Bone marrow (tissue), 2 donors: Measurements from ENCODE around the gene PSMB7.

ENCODE experiments used
- DNase-seq, 2 donors: peaks; one replicate each; lab custom pipeline; 2025; lab: John Stamatoyannopoulos, UW

PSMB7 gene

DNA sequence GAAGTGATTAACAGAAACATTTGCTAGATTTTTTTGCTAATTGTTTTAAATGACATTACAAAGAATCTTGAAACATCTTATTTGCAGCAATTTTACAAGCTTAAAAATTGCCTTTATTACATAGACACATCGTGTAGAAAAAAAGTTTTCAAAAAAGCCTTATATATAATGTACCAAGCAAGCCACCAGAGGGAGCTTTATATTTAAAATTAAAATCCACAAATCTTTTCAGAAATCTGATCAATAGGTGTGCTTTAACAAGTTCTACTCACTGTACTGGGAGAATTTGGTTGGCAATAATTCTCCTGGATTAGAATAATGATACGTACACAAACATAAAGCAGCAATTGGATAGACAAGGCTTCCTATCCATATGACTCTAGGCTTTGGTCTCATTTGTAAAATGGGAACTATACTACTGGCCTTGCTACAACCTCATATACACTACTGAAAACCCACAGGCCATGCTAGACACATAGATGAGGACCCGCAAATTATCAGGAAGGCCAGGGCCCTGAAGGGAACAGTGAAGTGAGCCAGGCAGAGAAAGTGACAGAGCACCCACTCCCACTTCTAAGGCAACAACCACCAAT lies 4.8 kb downstream of the PSMB7 start:
- DNase-seq: no peak

DNA sequence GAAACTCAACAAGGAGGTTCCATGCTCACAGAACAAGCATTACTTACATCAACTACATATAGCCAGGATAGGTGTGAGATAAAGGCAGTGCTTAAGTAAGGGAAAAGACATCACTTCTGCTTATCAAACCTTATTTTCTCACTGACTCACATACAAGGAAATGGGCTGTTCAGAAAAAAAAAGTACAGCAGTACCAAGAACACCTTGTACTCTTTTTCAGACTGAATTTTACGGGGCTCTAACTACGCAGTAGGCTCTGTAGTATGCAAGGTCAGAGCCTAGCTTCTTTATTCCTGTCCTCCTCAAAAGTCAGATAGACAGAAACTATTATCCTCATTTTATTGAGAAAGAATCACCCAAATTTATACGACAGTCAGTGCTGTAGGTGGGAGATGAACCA lies 5.8 kb downstream of the PSMB7 start:
- no peak for DNase-seq

DNA sequence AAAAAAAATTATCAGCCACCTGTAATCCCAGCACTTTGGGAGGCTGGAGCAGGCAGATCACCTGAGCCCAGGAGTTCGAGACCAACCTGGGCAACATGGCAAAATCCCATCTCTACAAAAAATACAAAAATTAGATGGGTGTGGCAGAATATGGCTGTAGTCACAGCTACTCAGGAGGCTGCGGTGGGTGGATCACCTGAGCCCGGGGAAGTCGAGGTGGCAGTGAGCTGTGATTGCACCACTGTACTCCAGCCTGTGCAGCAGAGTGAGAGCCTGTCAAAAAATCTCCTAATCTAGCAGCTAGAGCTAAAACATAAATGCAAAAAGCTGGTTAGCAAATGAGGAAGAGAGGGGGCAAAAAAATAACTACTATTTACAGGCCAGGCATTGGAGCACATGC lies 12.0 kb downstream of the PSMB7 start:
- DNase-seq: no peak

DNA sequence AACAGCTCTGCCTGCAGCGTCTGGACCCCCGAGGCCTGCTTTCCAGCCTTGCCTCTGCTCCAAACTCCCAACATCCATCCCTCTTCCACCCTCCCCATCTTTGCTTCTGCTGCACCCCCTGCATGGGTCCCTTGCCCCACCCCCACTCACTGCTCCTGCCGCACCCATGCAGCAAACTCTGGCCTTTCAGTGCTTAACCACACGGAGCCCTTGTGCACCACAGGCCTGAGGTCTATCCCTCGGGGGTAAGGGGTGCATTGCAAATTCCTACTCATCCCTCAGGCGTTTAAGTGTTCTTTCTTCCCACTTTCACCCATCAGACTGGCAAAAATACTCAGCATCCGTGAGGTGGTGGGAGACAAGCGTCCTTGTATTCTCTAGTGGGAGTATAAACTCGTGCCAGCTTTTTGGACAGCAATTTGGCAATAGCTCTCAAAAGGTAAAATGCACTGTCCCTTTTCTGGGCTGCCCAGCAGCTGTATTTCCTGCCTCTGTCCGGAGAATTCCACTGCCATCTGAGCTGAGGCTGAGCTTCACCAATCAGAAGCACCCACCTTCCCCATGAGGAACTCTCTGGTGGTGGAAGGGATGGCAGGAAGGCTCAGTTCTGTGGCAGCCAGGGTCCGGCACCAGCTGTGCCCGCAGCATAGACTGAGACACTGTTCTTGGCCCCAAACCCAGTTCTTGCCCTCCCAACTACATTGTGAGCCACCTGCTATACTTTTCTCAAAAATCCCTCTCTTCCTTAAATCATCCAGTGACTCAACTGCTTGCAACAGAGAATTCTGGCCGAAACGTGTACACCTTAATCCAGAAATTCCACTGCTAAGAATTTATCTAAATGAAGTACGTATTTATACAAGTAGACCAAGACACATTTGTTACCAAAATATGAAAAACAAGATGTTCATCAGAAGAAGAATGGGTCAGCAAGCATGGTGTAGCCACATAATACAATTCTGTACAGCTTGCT lies 15.0 kb downstream of the PSMB7 start:
- DNase-seq: no peak

DNA sequence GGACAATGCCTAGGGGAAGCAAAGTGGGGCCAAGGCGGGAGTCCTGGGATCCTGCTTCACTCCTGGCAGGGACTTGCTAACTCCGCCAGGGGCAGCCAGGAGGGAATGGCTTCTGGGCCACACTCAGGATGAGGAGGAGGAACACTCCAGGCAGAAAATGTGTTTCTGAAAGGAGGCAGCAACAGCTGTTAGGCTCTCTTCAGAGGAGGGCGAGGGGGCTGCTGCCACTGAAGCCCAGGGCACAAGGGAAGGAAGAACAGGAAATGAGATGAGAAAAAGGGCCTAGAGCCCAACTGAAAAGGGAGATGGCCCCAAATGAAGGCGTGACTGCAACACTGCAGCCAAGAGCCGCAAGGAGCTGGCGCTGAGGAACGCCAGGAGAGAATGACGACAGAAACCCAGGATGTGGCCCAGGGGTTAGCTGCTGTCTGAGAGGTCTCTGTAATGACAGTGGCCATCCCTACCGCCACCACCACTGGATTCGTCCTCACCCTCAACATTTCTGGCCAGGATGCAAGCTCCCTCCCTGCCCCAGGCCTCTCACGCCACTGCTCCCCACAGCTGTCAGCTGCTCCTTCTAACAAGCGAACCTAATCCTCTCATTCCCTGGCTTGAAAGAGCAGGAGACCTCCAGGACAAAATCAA lies 15.8 kb downstream of the PSMB7 start:
- DNase-seq: no peak

DNA sequence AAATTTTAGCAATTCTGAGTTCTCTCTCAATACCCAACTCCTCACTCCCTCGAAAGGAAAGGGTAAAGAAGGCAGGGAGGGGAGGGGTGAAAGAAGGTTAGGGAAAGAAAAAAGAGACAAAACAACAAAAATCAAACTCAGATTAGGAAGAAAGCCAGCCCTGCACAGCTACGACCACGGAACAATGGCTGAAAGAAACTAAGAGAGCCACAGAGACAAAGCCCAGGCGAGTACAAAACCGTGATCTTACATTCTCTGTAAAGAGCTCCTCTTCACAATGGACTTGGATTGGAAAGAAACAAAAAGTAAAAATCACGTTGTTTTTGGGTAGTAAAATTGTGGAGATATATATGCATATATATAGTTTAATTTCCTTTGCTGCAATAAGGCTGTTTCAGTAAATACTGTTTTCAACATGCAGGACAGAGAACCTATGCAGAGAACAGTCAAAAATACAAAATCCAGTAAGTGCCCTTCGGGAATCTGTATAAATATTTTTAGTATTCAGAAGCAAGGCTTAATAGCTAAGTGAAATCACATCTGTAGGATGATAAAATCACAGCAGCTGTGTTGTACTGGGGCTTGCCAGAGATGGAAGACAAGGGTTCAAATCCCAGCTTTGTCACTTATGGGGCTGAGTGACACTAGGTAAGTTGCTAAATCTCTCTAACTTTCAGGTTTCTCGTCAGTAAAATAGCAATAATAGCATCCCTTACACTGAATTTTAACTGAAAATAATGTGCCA lies 16.9 kb downstream of the PSMB7 start:
- no peak for DNase-seq

DNA sequence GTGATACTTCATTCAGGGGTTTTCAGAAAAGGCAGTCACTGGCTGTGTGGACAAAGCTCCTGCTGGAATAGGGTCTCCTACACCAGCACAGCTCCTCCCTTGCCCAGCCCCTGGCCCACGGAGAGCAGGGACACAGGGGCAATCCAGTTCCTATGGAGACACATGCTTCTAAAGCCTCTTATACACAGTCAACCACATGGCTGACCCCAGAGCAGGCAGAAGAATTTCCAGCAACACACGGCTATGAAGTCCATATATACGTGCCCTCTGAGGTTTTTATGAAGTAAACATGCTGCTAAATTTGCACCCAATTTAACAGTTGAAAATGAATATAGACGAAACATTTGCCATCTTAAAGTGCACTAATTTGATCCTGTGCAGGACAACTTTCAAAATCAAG lies 19.4 kb downstream of the PSMB7 start:
- no peak for DNase-seq

DNA sequence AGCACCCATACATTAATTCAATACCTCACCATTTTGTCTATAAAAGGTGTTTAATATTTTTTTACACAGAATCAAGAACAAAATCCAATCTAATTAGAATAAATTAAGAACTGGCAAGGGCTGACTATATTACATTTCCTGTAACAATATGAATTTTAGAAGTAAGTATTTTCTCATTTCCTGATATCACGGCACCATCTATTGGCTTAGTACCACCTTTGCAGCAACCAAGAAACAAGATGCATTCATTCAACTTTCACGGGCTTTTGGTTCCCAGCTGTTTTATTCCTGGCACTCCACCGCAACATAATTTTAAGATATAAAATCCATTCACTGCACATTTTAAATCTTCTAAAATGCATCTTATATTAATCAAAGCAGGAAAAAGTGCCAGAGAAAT lies 20.6 kb downstream of the PSMB7 start:
- DNase-seq: no peak

DNA sequence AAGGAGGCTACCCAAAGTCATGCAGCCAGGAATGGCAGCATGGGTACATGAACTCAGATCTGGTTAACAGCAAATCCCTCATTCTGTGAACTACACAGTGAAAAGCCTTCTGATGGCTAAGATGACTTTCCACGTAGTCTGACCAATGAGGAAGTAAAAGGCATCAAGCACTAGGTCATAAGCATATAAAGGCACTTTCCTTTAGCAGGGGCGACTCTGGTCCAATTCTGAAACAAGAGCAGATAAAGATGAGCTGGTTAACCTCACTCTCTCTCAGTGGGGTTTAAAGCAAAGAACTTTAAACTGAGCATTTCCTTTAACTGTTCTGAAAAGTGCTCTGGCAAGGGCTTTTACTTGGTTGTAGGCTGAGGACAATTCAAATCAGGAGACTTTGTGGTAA lies 21.1 kb downstream of the PSMB7 start:
- no peak for DNase-seq

DNA sequence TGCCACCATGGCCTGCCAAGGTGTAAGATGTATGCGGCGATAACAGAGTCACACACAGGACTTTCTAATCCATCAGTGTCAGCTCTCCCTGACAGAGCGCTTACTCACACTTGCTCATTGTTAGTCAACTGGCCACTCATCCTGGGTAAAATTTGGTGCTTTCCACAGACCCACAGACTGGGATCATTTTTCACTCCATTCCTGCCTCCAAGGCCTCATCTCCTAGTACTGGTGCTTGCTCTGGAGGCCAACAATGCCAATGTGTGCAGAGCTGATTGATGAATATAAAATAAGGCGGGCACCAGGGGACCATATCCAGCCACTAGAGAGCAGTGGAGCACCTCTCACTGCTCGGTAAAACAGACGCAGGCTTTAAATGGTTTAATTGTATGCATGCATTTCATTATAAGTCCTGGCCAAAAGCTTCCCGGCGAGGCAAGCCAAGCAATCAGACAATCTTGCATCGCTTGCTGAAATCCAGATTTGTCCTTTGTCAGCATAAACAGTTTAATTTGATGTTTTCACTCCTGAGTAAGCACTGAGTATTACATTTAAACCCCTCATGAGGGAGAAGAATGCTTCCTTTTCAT lies 22.3 kb downstream of the PSMB7 start:
- no peak for DNase-seq

DNA sequence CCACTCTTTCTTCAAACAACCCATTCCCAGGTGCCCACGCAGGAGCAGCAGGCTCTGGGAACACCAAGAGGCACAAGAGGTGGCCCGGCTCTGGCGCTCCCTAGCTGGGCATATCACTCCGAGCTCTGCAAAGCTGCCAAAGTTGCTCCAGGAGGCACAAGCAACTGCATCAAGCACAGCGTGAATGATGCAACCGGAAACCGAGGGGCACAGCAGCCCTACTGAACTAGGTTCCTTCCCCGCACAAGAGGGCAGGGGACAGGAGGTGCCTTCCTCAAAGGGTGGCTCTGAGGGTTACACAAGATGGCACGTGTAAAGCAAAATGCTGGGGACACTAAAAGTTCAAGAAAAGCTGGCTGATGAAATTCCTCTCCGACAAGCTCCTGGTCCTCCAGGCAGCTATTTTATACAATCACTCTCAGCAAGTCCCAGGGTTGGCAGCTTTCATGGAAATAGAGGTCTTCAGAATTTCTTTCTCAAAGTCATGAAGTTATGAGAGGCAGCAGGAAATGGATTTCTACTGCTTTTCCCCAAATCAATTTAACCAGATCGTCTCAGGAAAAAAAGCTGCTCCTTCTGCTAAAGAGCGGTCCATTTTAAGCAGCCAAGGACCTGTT lies 22.9 kb downstream of the PSMB7 start:
- peak in 1 of 2 donors; percentile 10 for DNase-seq

DNA sequence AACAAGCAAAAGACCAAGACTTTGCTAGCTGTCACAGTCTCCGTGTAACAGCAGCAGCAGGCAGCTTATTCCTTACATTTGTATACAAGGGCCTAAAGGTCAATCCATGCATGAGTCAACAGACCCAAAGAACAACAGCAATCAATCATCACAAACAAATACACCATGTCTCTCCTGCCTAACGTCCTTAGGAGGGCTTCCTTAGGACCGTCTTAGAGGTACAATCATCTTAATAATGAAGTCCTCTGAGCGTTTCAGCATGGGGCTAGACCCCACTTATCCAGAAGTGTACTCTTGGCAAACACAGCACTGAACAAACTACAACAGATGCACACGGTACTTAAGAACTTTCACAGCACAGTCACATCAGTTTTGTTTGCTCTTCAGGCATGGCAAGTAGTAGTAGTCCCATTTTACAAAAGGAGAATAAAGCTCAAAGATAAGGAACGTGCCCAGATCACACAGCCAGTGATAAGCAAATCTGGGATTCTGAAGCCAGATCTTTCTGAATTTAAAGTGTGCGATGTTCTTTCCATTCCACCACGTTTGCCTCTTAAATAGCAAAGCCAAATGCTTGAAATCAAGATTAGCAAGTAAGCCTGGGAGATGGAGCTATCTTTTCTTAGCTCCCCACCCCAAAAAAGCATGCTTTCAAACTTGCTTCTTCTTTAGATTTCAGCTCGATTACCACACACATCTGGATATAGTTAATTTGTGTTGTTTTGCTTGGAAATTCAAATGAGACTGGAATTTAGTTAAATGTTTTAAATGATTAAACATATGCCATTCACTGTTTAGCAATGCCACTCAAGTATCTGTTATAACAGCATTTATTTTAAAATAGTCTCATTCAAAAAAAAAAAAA lies 24.2 kb downstream of the PSMB7 start:
- DNase-seq: no peak

DNA sequence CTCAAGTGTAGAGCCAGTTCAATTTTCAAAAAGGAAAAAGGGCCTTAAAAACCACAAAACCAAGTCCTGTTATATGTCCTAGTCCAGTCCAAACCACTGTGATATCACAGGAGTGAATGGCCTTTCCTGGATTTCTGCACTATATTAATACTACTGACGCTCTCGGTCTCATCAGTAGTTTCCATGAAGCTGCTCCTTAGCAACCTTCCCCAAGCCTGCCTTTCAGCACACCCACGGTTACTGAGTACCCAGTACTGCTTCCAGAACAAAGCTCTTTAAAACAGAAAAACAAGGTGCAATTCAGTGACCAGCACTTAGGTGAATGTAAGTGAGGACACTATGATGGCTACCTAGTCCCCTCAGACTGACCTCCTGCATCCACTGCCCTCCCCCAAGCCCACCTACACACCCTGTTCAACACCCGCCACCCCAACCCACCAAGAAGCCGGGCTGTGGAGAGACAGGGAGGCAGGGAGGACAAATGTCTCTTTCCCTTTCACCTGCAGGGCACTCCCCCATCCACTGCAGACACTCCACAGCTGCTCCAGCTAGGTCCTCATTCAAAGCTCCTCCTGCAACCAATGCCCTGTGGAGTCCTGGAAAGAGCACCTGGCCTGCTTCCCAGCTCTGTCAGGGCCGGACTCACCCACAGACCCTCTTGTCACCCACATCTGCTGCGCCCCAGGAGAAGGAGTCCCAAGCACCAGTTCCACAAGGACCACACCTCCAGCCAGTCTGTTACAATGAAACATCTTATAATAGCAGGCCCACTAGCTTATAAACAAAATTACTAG lies 25.9 kb downstream of the PSMB7 start:
- DNase-seq: no peak

DNA sequence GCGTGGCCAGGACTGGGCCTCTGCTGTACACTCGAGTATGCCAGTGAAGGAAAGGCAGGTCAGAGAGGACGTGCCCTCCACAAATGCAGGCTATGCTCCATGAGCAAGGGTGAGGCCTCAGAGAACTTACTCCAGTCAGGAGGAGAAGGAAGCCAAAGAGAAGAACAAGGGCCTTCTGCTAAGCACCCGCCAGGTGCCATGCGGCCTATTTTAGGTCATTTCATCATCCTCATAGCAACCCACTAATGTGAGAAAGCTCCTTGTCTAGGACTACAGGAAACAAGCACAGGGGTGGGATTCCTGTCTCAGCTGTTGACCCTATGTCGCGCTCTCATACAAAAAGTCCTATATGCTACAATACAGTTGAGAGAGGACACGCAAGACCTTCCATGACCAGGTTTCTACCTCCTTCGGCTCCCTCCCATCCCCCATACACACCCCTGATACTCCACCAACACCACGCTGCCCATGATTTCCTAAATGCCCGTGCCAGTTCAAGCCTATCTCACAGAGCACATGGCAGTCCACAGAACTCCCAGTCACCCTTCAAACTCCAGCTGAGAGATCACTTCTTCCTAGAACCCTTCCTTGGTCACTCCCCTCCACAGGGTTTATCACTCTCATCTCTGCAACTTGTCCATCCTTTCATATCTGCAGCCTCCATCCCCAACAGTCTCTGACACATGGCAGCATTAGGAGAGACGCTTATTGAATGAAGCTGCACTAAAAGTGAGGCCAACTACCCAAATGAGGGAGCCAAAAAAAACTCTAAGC lies 26.8 kb downstream of the PSMB7 start:
- no peak for DNase-seq

DNA sequence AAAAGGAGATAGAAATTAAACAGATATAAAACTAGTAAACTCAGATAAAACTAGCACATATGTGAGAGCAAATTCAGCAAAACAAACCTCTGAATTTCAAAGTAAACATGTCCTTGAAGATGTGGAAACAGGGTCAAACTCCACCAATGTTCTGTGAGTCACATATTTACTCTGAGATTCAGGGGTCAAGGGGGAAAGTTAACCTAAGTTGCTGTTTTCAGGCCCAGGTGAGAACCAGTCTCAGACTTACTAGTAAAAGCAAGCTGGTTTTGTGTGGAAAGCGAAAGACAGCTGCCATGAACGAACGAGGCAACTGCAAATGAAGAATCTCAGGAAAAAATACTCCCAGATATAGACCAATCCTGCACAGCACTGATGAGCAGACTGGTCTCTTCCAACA lies 29.0 kb downstream of the PSMB7 start:
- no peak for DNase-seq

DNA sequence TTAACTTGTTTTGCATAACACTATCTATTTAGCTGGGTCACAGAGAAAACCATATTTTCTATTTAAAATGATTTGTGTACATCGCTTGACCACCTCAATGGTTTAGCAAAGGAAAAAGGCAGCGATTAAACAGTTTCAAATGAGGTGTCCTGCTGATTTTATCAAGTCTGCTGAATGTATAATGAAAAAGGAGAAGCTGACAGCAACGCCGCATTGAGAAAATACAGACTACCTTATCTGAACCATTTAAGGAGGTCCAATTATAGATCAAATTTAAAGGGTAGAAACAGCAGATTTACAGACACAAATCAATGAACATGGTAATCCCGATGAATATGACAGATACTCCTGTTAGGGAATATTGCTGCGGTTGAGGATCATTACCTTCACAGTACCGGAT lies 29.6 kb downstream of the PSMB7 start:
- DNase-seq: no peak

DNA sequence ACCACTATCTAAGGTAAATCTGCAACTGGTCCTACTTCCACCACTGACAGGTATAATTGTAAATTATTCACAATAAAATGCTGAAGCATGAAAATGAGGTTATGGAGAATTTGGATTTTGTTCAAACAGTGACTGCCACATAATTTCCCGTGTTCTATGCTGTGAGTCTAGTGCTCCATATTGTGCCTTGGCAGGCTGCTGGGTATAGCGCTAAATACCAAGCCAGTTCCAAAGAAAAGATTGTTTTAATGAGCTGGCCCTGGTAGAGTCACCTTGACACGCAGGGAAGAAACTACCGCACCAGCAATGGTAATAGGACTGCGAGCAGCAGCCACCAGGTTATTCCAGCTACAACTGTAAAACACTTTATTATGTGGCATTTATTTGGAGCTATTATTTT lies 30.4 kb downstream of the PSMB7 start:
- no peak for DNase-seq

DNA sequence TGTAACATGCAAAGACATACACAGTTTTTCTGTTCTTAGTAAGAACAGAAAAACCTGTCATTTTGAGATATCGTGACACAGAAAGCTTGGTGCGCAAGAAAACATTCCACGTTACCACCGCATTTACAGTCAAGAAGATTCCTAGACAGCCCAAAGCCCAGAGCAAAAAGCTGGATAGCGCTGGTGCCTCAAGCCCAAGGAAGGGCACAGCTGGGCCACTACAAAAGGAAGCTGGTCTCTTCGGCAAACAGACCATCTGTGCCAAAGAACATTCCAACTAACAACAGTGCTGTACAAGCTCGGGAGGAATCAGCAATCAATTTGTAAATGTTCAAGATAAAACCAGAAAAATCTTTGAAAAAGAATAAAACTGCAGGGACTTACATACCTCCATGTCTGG lies 31.0 kb downstream of the PSMB7 start:
- DNase-seq: no peak
